ENCODE results near the gene CHN1. TPM values are rescaled to one million over a fixed set of nuclear protein-coding genes. Genes with fewer than 3 reads are reported as not detected.

The CHN1 gene
- total RNA-seq, 4 donors from 2014 or later = 5.8 to 24.7 (median 9.3) TPM

GRCh38 chr2:174780856-174781255, 224.3 kb downstream of the CHN1 start:
- TF ChIP-seq, protein P1, sequence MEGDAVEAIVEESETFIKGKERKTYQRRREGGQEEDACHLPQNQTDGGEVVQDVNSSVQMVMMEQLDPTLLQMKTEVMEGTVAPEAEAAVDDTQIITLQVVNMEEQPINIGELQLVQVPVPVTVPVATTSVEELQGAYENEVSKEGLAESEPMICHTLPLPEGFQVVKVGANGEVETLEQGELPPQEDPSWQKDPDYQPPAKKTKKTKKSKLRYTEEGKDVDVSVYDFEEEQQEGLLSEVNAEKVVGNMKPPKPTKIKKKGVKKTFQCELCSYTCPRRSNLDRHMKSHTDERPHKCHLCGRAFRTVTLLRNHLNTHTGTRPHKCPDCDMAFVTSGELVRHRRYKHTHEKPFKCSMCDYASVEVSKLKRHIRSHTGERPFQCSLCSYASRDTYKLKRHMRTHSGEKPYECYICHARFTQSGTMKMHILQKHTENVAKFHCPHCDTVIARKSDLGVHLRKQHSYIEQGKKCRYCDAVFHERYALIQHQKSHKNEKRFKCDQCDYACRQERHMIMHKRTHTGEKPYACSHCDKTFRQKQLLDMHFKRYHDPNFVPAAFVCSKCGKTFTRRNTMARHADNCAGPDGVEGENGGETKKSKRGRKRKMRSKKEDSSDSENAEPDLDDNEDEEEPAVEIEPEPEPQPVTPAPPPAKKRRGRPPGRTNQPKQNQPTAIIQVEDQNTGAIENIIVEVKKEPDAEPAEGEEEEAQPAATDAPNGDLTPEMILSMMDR (IDR thresholded peaks at IDR 0.05; ENCODE audit: low read depth) = no peak

GRCh38 chr2:174780191-174780840, 224.9 kb downstream of the CHN1 start:
- TF ChIP-seq, protein P1 (IDR thresholded peaks at IDR 0.05; ENCODE audit: low read depth) = no peak

- TF ChIP-seq, protein P1 (IDR thresholded peaks at IDR 0.05; ENCODE audit: low read depth) = no peak
Observed at GRCh38 chr2:174779361-174779928, 225.7 kb downstream of the CHN1 start.

- TF ChIP-seq, protein P1 (IDR thresholded peaks at IDR 0.05; ENCODE audit: low read depth) = no peak
Observed at GRCh38 chr2:174778085-174778981, 226.8 kb downstream of the CHN1 start.

- TF ChIP-seq, protein P1 (IDR thresholded peaks at IDR 0.05; ENCODE audit: low read depth) = no peak
Observed at GRCh38 chr2:174777347-174778084, 227.7 kb downstream of the CHN1 start.

DNA sequence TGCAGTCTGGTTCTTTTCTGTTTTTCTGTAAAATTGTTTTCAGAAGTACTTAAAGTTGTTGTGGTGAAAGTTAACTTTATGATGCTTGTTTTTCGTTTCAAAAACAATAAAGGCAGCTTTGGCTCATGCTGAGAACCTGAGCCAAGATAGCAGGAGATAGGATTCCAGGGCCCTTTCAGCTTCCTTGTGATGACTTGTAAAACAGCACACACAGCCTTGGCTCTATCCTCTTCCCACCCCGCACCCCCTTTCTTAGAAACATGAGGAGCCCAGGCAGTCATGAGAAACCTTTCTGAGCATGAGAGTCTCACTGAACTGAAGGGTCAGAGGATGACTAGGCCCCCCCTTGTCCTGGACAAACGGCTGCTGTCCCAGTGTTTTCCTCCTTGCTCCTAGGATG, 228.5 kb downstream of the CHN1 start:
- TF ChIP-seq, protein P1 (IDR thresholded peaks at IDR 0.05; ENCODE audit: low read depth) = no peak

All from subcutaneous adipose tissue (tissue), 4 donors.